H9 (cell line): ENCODE measurements around the gene TAGLN2. TPM values are rescaled to one million over a fixed set of nuclear protein-coding genes. Genes with fewer than 3 reads are reported as not detected.

Source experiments
- DNase-seq: peaks from one replicate; pipeline ENCODE4 v3.0.0-alpha.2; 2017
- H2AFZ ChIP-seq: one replicate; pipeline ENCODE4 v1.6.1; 2013; ENCODE audit warnings: mild to moderate bottlenecking, low read length, control low read depth, moderate library complexity
- H2AK5ac ChIP-seq: 2 replicates; pipeline ENCODE4 v1.6.1; 2013; ENCODE audit warnings: low read length, control low read depth, mixed read lengths; ENCODE audit not compliant: insufficient read length
- H2BK120ac ChIP-seq: one replicate; pipeline ENCODE4 v1.6.1; 2013; ENCODE audit warnings: low read depth, mild to moderate bottlenecking, low read length, control low read depth, inconsistent platforms; ENCODE audit not compliant: poor library complexity, severe bottlenecking
- H2BK12ac ChIP-seq: 2 replicates; pipeline ENCODE4 v1.6.1; 2013; ENCODE audit warnings: low read length, control low read depth, mixed read lengths, low read depth; ENCODE audit not compliant: insufficient read length
- H2BK15ac ChIP-seq: 2 replicates; pipeline ENCODE4 v1.6.1; 2013; ENCODE audit warnings: low read depth, low read length, control low read depth
- H2BK20ac ChIP-seq: one replicate; pipeline ENCODE4 v1.6.1; 2013; ENCODE audit warnings: low read depth, mild to moderate bottlenecking, low read length, control low read depth, inconsistent platforms; ENCODE audit not compliant: poor library complexity, severe bottlenecking
- H2BK5ac ChIP-seq: 2 replicates; pipeline ENCODE4 v1.6.1; 2013; ENCODE audit warnings: low read length, control low read depth, mixed read lengths; ENCODE audit not compliant: insufficient read length
- H3K14ac ChIP-seq: 2 replicates; pipeline ENCODE4 v1.6.1; 2013; ENCODE audit warnings: low read length, control low read depth; ENCODE audit not compliant: insufficient read depth
- H3K18ac ChIP-seq: 2 replicates; pipeline ENCODE4 v1.6.1; 2013; ENCODE audit warnings: low read depth, mild to moderate bottlenecking, mixed read lengths, low read length, control low read depth; ENCODE audit not compliant: insufficient read length
- H3K23ac ChIP-seq: 2 replicates; pipeline ENCODE4 v1.6.1; 2013; ENCODE audit warnings: low read length, control low read depth, mixed read lengths, low read depth; ENCODE audit not compliant: insufficient read length
- H3K23me2 ChIP-seq: 2 replicates; pipeline ENCODE4 v1.6.1; 2013; ENCODE audit warnings: low read depth, mild to moderate bottlenecking, mixed read lengths, low read length, control low read depth; ENCODE audit not compliant: insufficient read length, poor library complexity, severe bottlenecking
- H3K27ac ChIP-seq: 2 replicates; pipeline ENCODE4 v1.5.1; 2013; ENCODE audit warnings: low read length, control low read depth, mixed read lengths, low read depth; ENCODE audit not compliant: insufficient read length
- H3K27me3 ChIP-seq: 2 replicates; pipeline ENCODE4 v1.6.1; 2013; ENCODE audit warnings: low read length, control low read depth, inconsistent platforms; ENCODE audit not compliant: insufficient read depth
- H3K4ac ChIP-seq: 2 replicates; pipeline ENCODE4 v1.6.1; 2013; ENCODE audit warnings: low read depth, mild to moderate bottlenecking, control low read depth, inconsistent platforms, low read length, moderate library complexity
- H3K4me1 ChIP-seq: 2 replicates; pipeline ENCODE4 v1.6.1; 2013; ENCODE audit warnings: low read length, control low read depth, inconsistent platforms; ENCODE audit not compliant: insufficient read depth
- H3K4me2 ChIP-seq: 2 replicates; pipeline ENCODE4 v1.6.1; 2013; ENCODE audit warnings: low read length, control low read depth, mixed read lengths; ENCODE audit not compliant: insufficient read length, insufficient read depth
- H3K56ac ChIP-seq: 2 replicates; pipeline ENCODE4 v1.6.1; 2013; ENCODE audit warnings: low read depth, mild to moderate bottlenecking, mixed read lengths, low read length, control low read depth; ENCODE audit not compliant: insufficient read length
- H3K79me1 ChIP-seq: 2 replicates; pipeline ENCODE4 v1.6.1; 2013; ENCODE audit warnings: low read depth, mild to moderate bottlenecking, moderate library complexity, low read length, control low read depth, inconsistent platforms; ENCODE audit not compliant: insufficient read depth, poor library complexity, severe bottlenecking
- H3K79me2 ChIP-seq: 2 replicates; pipeline ENCODE4 v1.6.1; 2013; ENCODE audit warnings: low read length, control low read depth, inconsistent platforms; ENCODE audit not compliant: insufficient read depth
- H3K9ac ChIP-seq: 2 replicates; pipeline ENCODE4 v1.6.1; 2013; ENCODE audit warnings: low read length, control low read depth, mixed read lengths; ENCODE audit not compliant: insufficient read length; ENCODE audit errors: extremely low read depth
- H3K9me3 ChIP-seq: one replicate; pipeline ENCODE4 v1.6.1; 2013; ENCODE audit warnings: low read depth, low read length, inconsistent platforms; ENCODE audit not compliant: control insufficient read depth
- H3T11ph ChIP-seq: one replicate; pipeline ENCODE4 v1.6.1; 2013; ENCODE audit warnings: mild to moderate bottlenecking, low read length, control low read depth, inconsistent platforms
- H4K20me1 ChIP-seq: one replicate; pipeline ENCODE4 v1.6.1; 2013; ENCODE audit not compliant: control insufficient read depth, insufficient read length, insufficient read depth
- H4K5ac ChIP-seq: 2 replicates; pipeline ENCODE4 v1.6.1; 2013; ENCODE audit warnings: low read depth, mild to moderate bottlenecking, mixed read lengths, low read length, control low read depth; ENCODE audit not compliant: insufficient read length
- H4K8ac ChIP-seq: replicated peaks from 2 replicates; pipeline ENCODE4 v1.6.1; 2013; ENCODE audit warnings: low read length, control low read depth, mixed read lengths, low read depth; ENCODE audit not compliant: insufficient read length
- H4K91ac ChIP-seq: 2 replicates; pipeline ENCODE4 v1.6.1; 2013; ENCODE audit warnings: low read depth, mild to moderate bottlenecking, moderate library complexity, mixed read lengths, low read length, control low read depth; ENCODE audit not compliant: insufficient read length
- H3K27ac Mint-ChIP-seq, 3 experiments: 2 replicates in 2 of 3; 3 replicates in 1 of 3; pipeline ENCODE4 v1.8.0; 2020 to 2021; ENCODE audit warnings: mixed read lengths in 3 of 3, mild to moderate bottlenecking in 1 of 3, moderate library complexity in 1 of 3
- H3K27me3 Mint-ChIP-seq: 2 replicates; pipeline ENCODE4 v1.8.0; 2021; ENCODE audit warnings: low read depth, mild to moderate bottlenecking, moderate library complexity, mixed read lengths
- H3K36me3 Mint-ChIP-seq, 3 experiments: 2 replicates in 2 of 3; 3 replicates in 1 of 3; pipeline ENCODE4 v1.8.0; 2020 to 2021; ENCODE audit warnings: low read depth in 3 of 3, mixed read lengths in 3 of 3; ENCODE audit not compliant: insufficient read depth in 1 of 3
- H3K4me1 Mint-ChIP-seq, 2 experiments: 2 replicates each; pipeline ENCODE4 v1.8.0; 2020; ENCODE audit warnings: mixed read lengths in 2 of 2
- H3K4me3 Mint-ChIP-seq, 2 experiments: 2 replicates in 1 of 2; 3 replicates in 1 of 2; pipeline ENCODE4 v1.8.0; 2020 to 2021; ENCODE audit warnings: mild to moderate bottlenecking in 2 of 2, mixed read lengths in 2 of 2, moderate library complexity in 1 of 2
- H3K9me3 Mint-ChIP-seq, 2 experiments: 2 replicates in 1 of 2; 3 replicates in 1 of 2; pipeline ENCODE4 v1.8.0; 2020; ENCODE audit warnings: mild to moderate bottlenecking in 2 of 2, mixed read lengths in 2 of 2, moderate library complexity in 1 of 2
- WGBS: extraction: QIAGEN DNeasy Blood & Tissue Kit; methylation state at CpG from one replicate; pipeline ENCODE4 v1.1.7; 2013; ENCODE audit warnings: missing lambda C conversion rate, low lambda C conversion rate, mixed read lengths; ENCODE audit not compliant: insufficient read length; ENCODE audit errors: extremely low coverage; 5-methylcytosine and 5-hydroxymethylcytosine counted together
- total RNA-seq: library from RNA; stranded (reverse); gene quantifications from 2 replicates; pipeline ENCODE4 v1.2.1, GENCODE V29; 2021
- TF ChIP-seq, protein P1 (sequence below): fragments of 200-600 bp; sonication (generic); conservative IDR thresholded peaks from 3 replicates; pipeline ENCODE4 v1.8.0; 2021; ENCODE audit warnings: antibody characterized with exemption, mild to moderate bottlenecking

TAGLN2 gene
- total RNA-seq, 1 experiment from 2014 or later: 76.7 TPM

DNA sequence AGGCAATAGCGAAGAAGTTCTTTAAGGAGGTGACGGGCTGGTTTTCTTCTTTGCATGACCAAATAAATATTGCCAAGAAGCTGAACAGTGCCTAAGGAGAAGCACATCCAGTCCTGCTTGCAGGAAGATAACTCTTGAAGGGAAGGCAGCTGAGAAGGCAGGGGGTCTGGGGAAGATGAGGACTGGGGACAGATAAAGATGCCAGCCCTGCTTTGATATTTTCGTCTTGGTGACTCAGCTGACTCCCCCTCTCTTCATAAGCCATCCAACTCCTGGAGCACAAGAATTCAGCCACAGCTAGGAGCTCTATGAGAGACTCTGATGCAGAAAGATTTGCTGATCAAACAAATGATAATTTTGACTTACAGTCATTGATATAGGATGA, 28.8 kb downstream of the TAGLN2 start:
- Histone ChIP-seq H3K56ac (no peak overlapping the region), H3K4me1 (no peaks in the 10 kb centered on the region; the same call in 1 of the 2 replicates), H3K14ac (no peak overlapping the region), H3K79me2 (no peaks in the 10 kb centered on the region), H3T11ph (no peak overlapping the region), H2BK5ac (no peak overlapping the region), H3K23ac (no peak overlapping the region), H2BK120ac (no peak overlapping the region), H3K27ac (no peak overlapping the region), H4K5ac (no peak overlapping the region), H2BK20ac (no peak overlapping the region), H3K27me3 (no peaks in the 10 kb centered on the region), H3K4me2 (no peak overlapping the region), H2BK15ac (no peak overlapping the region), H3K9me3 (no peaks in the 10 kb centered on the region), H3K4ac (no peak overlapping the region), H3K23me2 (peaks cover 4% of the 10 kb centered on the region), H2BK12ac (no peak overlapping the region), H3K79me1 (no peaks in the 10 kb centered on the region), H3K18ac (no peak overlapping the region), H4K20me1 (no peaks in the 10 kb centered on the region), H2AK5ac (no peak overlapping the region), H4K91ac (no peak overlapping the region), H3K9ac (no peak overlapping the region), H4K8ac (no peak overlapping the region), H2AFZ (no peak overlapping the region)
- Mint-ChIP-seq H3K9me3 (no peaks in the 10 kb centered on the region; a peak in 2 of 5 replicates), H3K4me3 (no peak overlapping the region), H3K36me3 (no peaks in the 10 kb centered on the region), H3K27me3 (peaks cover 33% of the 10 kb centered on the region), H3K4me1 (peaks cover 22% of the 10 kb centered on the region in 2 experiments), H3K27ac (no peak overlapping the region)
- WGBS: no CpG with 5 or more reads among the region's 3 CpGs
- no peak for DNase-seq
- TF ChIP-seq, protein P1, sequence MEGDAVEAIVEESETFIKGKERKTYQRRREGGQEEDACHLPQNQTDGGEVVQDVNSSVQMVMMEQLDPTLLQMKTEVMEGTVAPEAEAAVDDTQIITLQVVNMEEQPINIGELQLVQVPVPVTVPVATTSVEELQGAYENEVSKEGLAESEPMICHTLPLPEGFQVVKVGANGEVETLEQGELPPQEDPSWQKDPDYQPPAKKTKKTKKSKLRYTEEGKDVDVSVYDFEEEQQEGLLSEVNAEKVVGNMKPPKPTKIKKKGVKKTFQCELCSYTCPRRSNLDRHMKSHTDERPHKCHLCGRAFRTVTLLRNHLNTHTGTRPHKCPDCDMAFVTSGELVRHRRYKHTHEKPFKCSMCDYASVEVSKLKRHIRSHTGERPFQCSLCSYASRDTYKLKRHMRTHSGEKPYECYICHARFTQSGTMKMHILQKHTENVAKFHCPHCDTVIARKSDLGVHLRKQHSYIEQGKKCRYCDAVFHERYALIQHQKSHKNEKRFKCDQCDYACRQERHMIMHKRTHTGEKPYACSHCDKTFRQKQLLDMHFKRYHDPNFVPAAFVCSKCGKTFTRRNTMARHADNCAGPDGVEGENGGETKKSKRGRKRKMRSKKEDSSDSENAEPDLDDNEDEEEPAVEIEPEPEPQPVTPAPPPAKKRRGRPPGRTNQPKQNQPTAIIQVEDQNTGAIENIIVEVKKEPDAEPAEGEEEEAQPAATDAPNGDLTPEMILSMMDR: no peak
